Thyroid gland (tissue), 4 donors: ENCODE data around the gene PATJ.

ENCODE experiments used
- CTCF ChIP-seq, 6 experiments: fragments of 200-600 bp in 3 of 6; fragments of 450-650 bp in 3 of 6; sonication (generic) in 3 of 6; IDR thresholded peaks; one replicate each; pipeline ENCODE4 v1.5.1; 2016 to 2019; ENCODE audit warnings: antibody characterized with exemption in 6 of 6, mild to moderate bottlenecking in 2 of 6, inconsistent platforms in 1 of 6, moderate library complexity in 1 of 6
- POLR2A ChIP-seq, 2 donors: fragments of 450-650 bp; IDR thresholded peaks; one replicate each; pipeline ENCODE4 v1.6.1; 2017; ENCODE audit warnings: antibody characterized with exemption in 2 of 2, mild to moderate bottlenecking in 2 of 2, moderate library complexity in 1 of 2

GRCh38 chr1:62084310-62084890 is 342.1 kb downstream of the PATJ start:
- TF ChIP-seq CTCF (IDR thresholded peaks at IDR 0.05) (no peak), POLR2A (IDR thresholded peaks at IDR 0.05) (no peak)
